ENCODE results near the gene LAMA4. TPM values are rescaled to one million over a fixed set of nuclear protein-coding genes. Genes with fewer than 3 reads are reported as not detected.
"Not testable (repeated sequence)": the region's sequence is repeated elsewhere in the genome, so short reads cannot be mapped to it uniquely, and the experiment has no call there.

The LAMA4 gene
- total and polyA plus RNA-seq, 4 experiments from 2014 or later, result not detected

DNA sequence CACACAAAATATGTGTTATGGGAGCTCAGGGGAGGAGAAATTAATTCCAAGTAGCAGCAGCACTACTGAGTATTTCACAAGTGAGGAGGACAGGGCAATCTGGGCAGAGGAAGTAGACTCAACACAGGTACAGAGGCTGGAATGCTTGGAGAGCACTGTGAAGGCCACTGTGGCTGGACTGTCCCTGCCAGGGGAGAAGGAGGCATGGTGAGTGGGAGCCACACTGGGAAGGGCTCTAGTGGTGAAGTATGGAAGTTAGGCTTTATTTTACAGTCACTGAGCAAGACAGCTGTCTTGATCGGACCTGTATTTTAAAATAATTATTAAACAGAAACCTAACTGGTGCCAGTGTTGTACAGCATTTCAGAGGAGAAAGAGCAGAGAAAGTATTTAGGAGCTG, 138.1 kb downstream of the LAMA4 start:
- no peaks in the 10 kb centered on the region for H3K4me1 ChIP-seq (ENCODE audit: insufficient read depth, low read length)
- no peaks in the 10 kb centered on the region for H3K27me3 ChIP-seq (ENCODE audit: insufficient read depth, low read length)
- H3K9me3 ChIP-seq (ENCODE audit: control insufficient read depth in 1 of 2, low read length in 2 of 2), result no peaks in the 10 kb centered on the region
- no peak overlapping the region for H3K4me3 ChIP-seq (ENCODE audit: low read length in 2 of 2)
- DNase-seq, result no peak
- CTCF ChIA-PET (ENCODE audit: partially characterized antibody), result no interaction called here
- POLR2A ChIA-PET (ENCODE audit: partially characterized antibody), result no interaction called here
- intact Hi-C loops (cut with micrococcal nuclease), result no loop called here
- no peaks in the 10 kb centered on the region for H3K4me1 Mint-ChIP-seq
- H3K36me3 ChIP-seq (ENCODE audit: insufficient read depth, low read length), result no peaks in the 10 kb centered on the region
- no peaks in the 10 kb centered on the region for H3K36me3 Mint-ChIP-seq
- H3K27me3 Mint-ChIP-seq, result peaks cover 10 to 15% of the 10 kb centered on the region in 2 donors
- no peaks in the 10 kb centered on the region for H3K9me3 Mint-ChIP-seq
- no peak overlapping the region for H3K27ac Mint-ChIP-seq
- no peak overlapping the region for H3K27ac ChIP-seq (ENCODE audit: low read depth, low read length)
- no peak overlapping the region for H3K4me3 Mint-ChIP-seq

GRCh38 chr6:112114577-112115223, 139.7 kb downstream of the LAMA4 start:
- no peak overlapping the region for H3K27ac ChIP-seq (ENCODE audit: low read depth, low read length)
- Mint-ChIP-seq H3K36me3 (no peaks in the 10 kb centered on the region), H3K27me3 (peaks cover 10 to 17% of the 10 kb centered on the region in 2 donors), H3K4me3 (no peak overlapping the region), H3K9me3 (no peaks in the 10 kb centered on the region), H3K4me1 (no peaks in the 10 kb centered on the region), H3K27ac (no peak overlapping the region)
- intact Hi-C loops (cut with micrococcal nuclease), result no loop called here
- H3K9me3 ChIP-seq (ENCODE audit: control insufficient read depth in 1 of 2, low read length in 2 of 2), result no peaks in the 10 kb centered on the region
- no peak overlapping the region for H3K4me3 ChIP-seq (ENCODE audit: low read length in 2 of 2)
- no peaks in the 10 kb centered on the region for H3K4me1 ChIP-seq (ENCODE audit: insufficient read depth, low read length)
- POLR2A ChIA-PET (ENCODE audit: partially characterized antibody), result no interaction called here
- no peaks in the 10 kb centered on the region for H3K36me3 ChIP-seq (ENCODE audit: insufficient read depth, low read length)
- H3K27me3 ChIP-seq (ENCODE audit: insufficient read depth, low read length), result no peaks in the 10 kb centered on the region
- CTCF ChIA-PET (ENCODE audit: partially characterized antibody), result no interaction called here
- DNase-seq, result no peak

GRCh38 chr6:112113918-112114317, 140.4 kb downstream of the LAMA4 start:
- peaks cover 10 to 17% of the 10 kb centered on the region in 2 donors for H3K27me3 Mint-ChIP-seq

DNA sequence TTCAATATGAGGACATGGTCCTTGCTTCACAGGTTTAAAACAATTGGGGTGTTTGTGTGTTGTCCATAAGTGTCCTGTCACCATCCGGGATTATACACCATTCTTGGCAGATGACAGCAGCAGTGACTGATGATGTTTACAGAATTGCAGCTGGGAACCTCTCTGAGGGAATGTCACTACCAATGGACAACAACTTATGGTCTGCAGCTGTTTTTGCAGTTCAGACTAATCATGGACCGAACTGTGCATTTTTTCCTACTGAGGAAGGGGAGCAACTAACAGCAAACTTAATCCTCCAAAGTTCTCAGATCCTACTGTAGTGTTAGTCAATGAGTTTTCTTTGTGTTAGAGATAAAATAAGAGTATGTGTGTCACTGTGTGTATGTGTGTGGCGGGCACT, 140.9 kb downstream of the LAMA4 start:
- Mint-ChIP-seq H3K27me3 (peaks cover 10 to 17% of the 10 kb centered on the region in 2 donors), H3K36me3 (no peaks in the 10 kb centered on the region), H3K4me3 (no peak overlapping the region), H3K4me1 (no peaks in the 10 kb centered on the region), H3K9me3 (no peaks in the 10 kb centered on the region), H3K27ac (no peak overlapping the region)
- Histone ChIP-seq H3K27me3 (ENCODE audit: insufficient read depth, low read length) (no peaks in the 10 kb centered on the region), H3K9me3 (ENCODE audit: control insufficient read depth in 1 of 2, low read length in 2 of 2) (no peaks in the 10 kb centered on the region), H3K4me1 (ENCODE audit: insufficient read depth, low read length) (no peaks in the 10 kb centered on the region), H3K36me3 (ENCODE audit: insufficient read depth, low read length) (no peaks in the 10 kb centered on the region), H3K4me3 (ENCODE audit: low read length in 2 of 2) (no peak overlapping the region), H3K27ac (ENCODE audit: low read depth, low read length) (no peak overlapping the region)
- intact Hi-C loops (cut with micrococcal nuclease), result no loop called here
- CTCF ChIA-PET (ENCODE audit: partially characterized antibody), result no interaction called here
- no peak for DNase-seq
- POLR2A ChIA-PET (ENCODE audit: partially characterized antibody), result no interaction called here

More at GRCh38 chr6:112113918-112114317, 140.4 kb downstream of the LAMA4 start:
- H3K36me3 ChIP-seq (ENCODE audit: insufficient read depth, low read length), result no peaks in the 10 kb centered on the region
- H3K9me3 ChIP-seq (ENCODE audit: control insufficient read depth in 1 of 2, low read length in 2 of 2), result no peaks in the 10 kb centered on the region
- H3K4me1 Mint-ChIP-seq, result no peaks in the 10 kb centered on the region
- H3K27me3 ChIP-seq (ENCODE audit: insufficient read depth, low read length), result no peaks in the 10 kb centered on the region
- ChIA-PET CTCF (ENCODE audit: partially characterized antibody) (no interaction called here), POLR2A (ENCODE audit: partially characterized antibody) (no interaction called here)
- no peaks in the 10 kb centered on the region for H3K9me3 Mint-ChIP-seq
- no peaks in the 10 kb centered on the region for H3K4me1 ChIP-seq (ENCODE audit: insufficient read depth, low read length)
- H3K4me3 ChIP-seq (ENCODE audit: low read length in 2 of 2), result no peak overlapping the region
- intact Hi-C loops (cut with micrococcal nuclease), result no loop called here
- no peak overlapping the region for H3K27ac Mint-ChIP-seq
- no peaks in the 10 kb centered on the region for H3K36me3 Mint-ChIP-seq
- DNase-seq, result no peak
- no peak overlapping the region for H3K27ac ChIP-seq (ENCODE audit: low read depth, low read length)
- H3K4me3 Mint-ChIP-seq, result no peak overlapping the region

- no peaks in the 10 kb centered on the region for H3K36me3 ChIP-seq (ENCODE audit: insufficient read depth, low read length)
- Mint-ChIP-seq H3K36me3 (peaks cover 0 to 5% of the 10 kb centered on the region in 2 donors), H3K27ac (no peak overlapping the region), H3K27me3 (peaks cover 4 to 12% of the 10 kb centered on the region in 2 donors), H3K4me3 (no peak overlapping the region), H3K4me1 (no peaks in the 10 kb centered on the region), H3K9me3 (peaks cover 0 to 10% (median 5%) of the 10 kb centered on the region in 8 donors)
- no peak overlapping the region for H3K4me3 ChIP-seq (ENCODE audit: low read length in 2 of 2)
- no peak overlapping the region for H3K27ac ChIP-seq (ENCODE audit: low read depth, low read length)
- DNase-seq, result no peak
- H3K9me3 ChIP-seq (ENCODE audit: control insufficient read depth in 1 of 2, low read length in 2 of 2), result no peaks in the 10 kb centered on the region
- ChIA-PET POLR2A (ENCODE audit: partially characterized antibody) (no interaction called here), CTCF (ENCODE audit: partially characterized antibody) (no interaction called here)
- peaks cover 3% of the 10 kb centered on the region for H3K27me3 ChIP-seq (ENCODE audit: insufficient read depth, low read length)
- intact Hi-C loops (cut with micrococcal nuclease), result no loop called here
- H3K4me1 ChIP-seq (ENCODE audit: insufficient read depth, low read length), result no peaks in the 10 kb centered on the region
Measured at GRCh38 chr6:112109262-112109661, 145.1 kb downstream of the LAMA4 start.

DNA sequence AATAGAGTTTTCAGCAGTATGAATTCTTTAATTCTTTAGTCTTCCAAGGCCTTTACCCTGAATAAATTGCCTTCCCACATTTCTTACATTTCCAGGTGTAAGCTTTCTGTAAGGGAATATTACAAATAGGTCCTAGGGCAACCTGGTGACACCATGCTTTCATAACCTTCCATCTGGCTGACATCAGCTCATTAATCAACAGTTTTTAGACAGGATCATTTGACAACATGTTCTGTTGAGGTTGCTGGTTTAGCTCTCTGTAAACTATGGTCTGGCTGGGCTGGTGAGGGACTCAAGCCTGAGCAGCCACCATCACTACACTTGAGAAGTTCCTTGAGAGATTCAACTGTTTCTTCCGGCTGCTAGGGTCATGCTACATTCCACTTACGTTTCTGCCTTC, 147.8 kb downstream of the LAMA4 start:
- Mint-ChIP-seq H3K4me1 (no peaks in the 10 kb centered on the region), H3K36me3 (peaks cover 0 to 12% of the 10 kb centered on the region in 2 donors), H3K4me3 (no peak overlapping the region), H3K27ac (no peak overlapping the region), H3K9me3 (peaks cover 0 to 10% (median 5%) of the 10 kb centered on the region in 8 donors), H3K27me3 (peaks cover under 1 to 11% of the 10 kb centered on the region in 2 donors)
- H3K36me3 ChIP-seq (ENCODE audit: insufficient read depth, low read length), result no peaks in the 10 kb centered on the region
- no peak overlapping the region for H3K27ac ChIP-seq (ENCODE audit: low read depth, low read length)
- intact Hi-C loops (cut with micrococcal nuclease), result no loop called here
- peaks cover 3% of the 10 kb centered on the region for H3K27me3 ChIP-seq (ENCODE audit: insufficient read depth, low read length)
- H3K4me1 ChIP-seq (ENCODE audit: insufficient read depth, low read length), result no peaks in the 10 kb centered on the region
- H3K9me3 ChIP-seq (ENCODE audit: control insufficient read depth in 1 of 2, low read length in 2 of 2), result no peaks in the 10 kb centered on the region
- H3K4me3 ChIP-seq (ENCODE audit: low read length in 2 of 2), result no peak overlapping the region
- no peak for DNase-seq
- CTCF ChIA-PET (ENCODE audit: partially characterized antibody), result no interaction called here
- POLR2A ChIA-PET (ENCODE audit: partially characterized antibody), result no interaction called here

GRCh38 chr6:112106026-112106425, 148.3 kb downstream of the LAMA4 start:
- H3K4me3 Mint-ChIP-seq; H3K4me1 Mint-ChIP-seq; intact Hi-C loops (cut with micrococcal nuclease); H3K27ac ChIP-seq (ENCODE audit: low read depth, low read length); H3K36me3 ChIP-seq (ENCODE audit: insufficient read depth, low read length); H3K27me3 Mint-ChIP-seq; POLR2A ChIA-PET (ENCODE audit: partially characterized antibody); H3K4me1 ChIP-seq (ENCODE audit: insufficient read depth, low read length); H3K27ac Mint-ChIP-seq; H3K9me3 Mint-ChIP-seq; H3K27me3 ChIP-seq (ENCODE audit: insufficient read depth, low read length); H3K4me3 ChIP-seq (ENCODE audit: low read length in 2 of 2); DNase-seq; H3K9me3 ChIP-seq (ENCODE audit: control insufficient read depth in 1 of 2, low read length in 2 of 2); CTCF ChIA-PET (ENCODE audit: partially characterized antibody): not testable (repeated sequence)
- peaks cover 0 to 18% of the 10 kb centered on the region in 2 donors for H3K36me3 Mint-ChIP-seq

GRCh38 chr6:112100561-112100960, 153.8 kb downstream of the LAMA4 start:
- Histone ChIP-seq H3K9me3 (ENCODE audit: control insufficient read depth in 1 of 2, low read length in 2 of 2) (no peaks in the 10 kb centered on the region), H3K36me3 (ENCODE audit: insufficient read depth, low read length) (no peaks in the 10 kb centered on the region), H3K27ac (ENCODE audit: low read depth, low read length) (no peak overlapping the region), H3K27me3 (ENCODE audit: insufficient read depth, low read length) (no peaks in the 10 kb centered on the region), H3K4me1 (ENCODE audit: insufficient read depth, low read length) (no peaks in the 10 kb centered on the region), H3K4me3 (ENCODE audit: low read length in 2 of 2) (no peak overlapping the region)
- no peak overlapping the region for H3K4me3 Mint-ChIP-seq
- DNase-seq, result no peak
- peaks cover 0 to 24% of the 10 kb centered on the region in 2 donors for H3K36me3 Mint-ChIP-seq
- H3K27ac Mint-ChIP-seq, result no peak overlapping the region
- peaks cover 2 to 15% of the 10 kb centered on the region in 2 donors for H3K27me3 Mint-ChIP-seq
- no peaks in the 10 kb centered on the region for H3K4me1 Mint-ChIP-seq
- H3K9me3 Mint-ChIP-seq, result peaks cover 0 to 9% (median 5%) of the 10 kb centered on the region in 8 donors
- CTCF ChIA-PET (ENCODE audit: partially characterized antibody), result no interaction called here
- intact Hi-C loops (cut with micrococcal nuclease), result no loop called here
- POLR2A ChIA-PET (ENCODE audit: partially characterized antibody), result interaction anchor here (1.5 kb wide), 1 partner anchor 10 kb away, joined by 3 read pairs; no protein-coding TSS in a partner anchor
